ENCODE measurements around the gene IL17C. TPM values are rescaled to one million over a fixed set of nuclear protein-coding genes. Genes with fewer than 3 reads are reported as not detected.

IL17C gene
- total RNA-seq, 1 experiment from 2014 or later, result 0.28 TPM

DNA sequence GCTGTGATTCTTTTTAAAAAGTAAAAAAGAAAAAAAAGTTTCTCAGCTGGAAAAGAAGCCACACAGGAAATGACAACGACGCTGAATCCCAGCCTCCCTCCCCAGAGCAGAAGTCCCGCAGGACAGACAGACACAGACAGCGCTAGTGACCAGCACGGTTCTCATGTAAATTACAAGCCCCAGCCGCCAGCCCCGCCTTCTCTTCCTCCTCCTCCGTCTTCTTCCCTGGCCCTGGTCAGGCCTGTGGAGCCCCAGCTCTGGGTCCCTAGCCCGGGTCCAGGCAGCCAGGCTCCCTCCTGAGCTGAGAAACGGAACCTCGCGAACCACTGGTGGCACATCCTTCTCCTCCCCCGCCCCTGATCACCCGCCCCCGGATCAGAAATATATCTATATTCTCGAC is 7.0 kb upstream of the IL17C start:
- TSS peak; percentile 95 for BruUV-seq (replicated peaks)
- ChIA-PET POLR2A (ENCODE audit: low non-redundant PET) (no interaction called here), CTCF (no interaction called here)
- DNase-seq (ENCODE audit: low spot score), result no peak
- TF ChIP-seq EZH2 (IDR thresholded peaks at IDR 0.05; ENCODE audit: borderline replicate concordance, low read depth, low read length, poor library complexity, severe bottlenecking), result no peak
- H3K9me3 ChIP-seq (ENCODE audit: low read depth, low read length, poor library complexity, severe bottlenecking), result no peaks in the 10 kb centered on the region
- no peak overlapping the region for H3K27ac ChIP-seq (ENCODE audit: low read depth, low read length, poor library complexity, severe bottlenecking)
- intact Hi-C loops (cut with micrococcal nuclease; ENCODE audit: unreplicated experiment), result no loop called here
- H3K4me1 ChIP-seq (ENCODE audit: insufficient read depth, low read length, poor library complexity, severe bottlenecking), result no peaks in the 10 kb centered on the region
- no peaks in the 10 kb centered on the region for H3K27me3 ChIP-seq (replicated peaks; ENCODE audit: insufficient read depth, low read depth, low read length, poor library complexity)
- H3K36me3 ChIP-seq (ENCODE audit: insufficient read depth, low read length, poor library complexity, severe bottlenecking), result peaks cover 50% of the 10 kb centered on the region
- no peak overlapping the region for H3K4me3 ChIP-seq (ENCODE audit: low read depth, low read length, poor library complexity, severe bottlenecking)

DNA sequence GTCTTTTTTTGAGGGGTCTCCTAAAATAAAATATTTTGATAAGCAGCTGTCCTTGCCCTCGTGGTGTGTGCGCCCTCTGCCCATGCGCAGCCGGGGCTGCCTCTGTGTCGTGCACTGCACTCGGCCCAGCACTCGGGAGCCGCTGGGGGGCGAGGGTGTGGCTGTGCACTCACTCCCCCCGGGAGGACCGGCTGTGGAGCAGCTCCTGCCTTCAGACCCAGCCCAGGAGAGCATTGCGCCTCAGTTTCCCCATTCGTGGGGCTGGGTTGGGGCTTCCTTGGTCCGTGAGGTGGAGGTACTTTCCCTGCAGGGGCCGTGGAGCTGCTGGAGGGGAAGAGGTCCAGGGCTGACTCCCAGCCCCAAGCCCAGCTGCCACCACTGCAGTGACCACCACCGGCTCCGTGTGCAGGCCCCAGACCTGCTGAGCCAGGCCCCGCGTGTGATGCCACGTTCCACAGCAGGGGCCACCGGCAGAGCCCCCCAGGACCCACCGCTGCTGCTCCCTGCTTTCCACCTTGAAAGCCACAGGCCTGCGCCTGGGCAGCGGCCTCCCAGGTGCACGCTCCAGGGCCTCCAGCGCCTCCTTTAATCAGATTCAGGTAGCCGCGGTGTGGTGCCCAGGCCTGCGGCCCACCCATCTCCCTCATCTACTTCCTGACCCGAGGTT is 6.3 kb upstream of the IL17C start:
- ChIA-PET CTCF (no interaction called here), POLR2A (ENCODE audit: low non-redundant PET) (no interaction called here)
- intact Hi-C loops (cut with micrococcal nuclease; ENCODE audit: unreplicated experiment), result no loop called here
- Histone ChIP-seq H3K27ac (ENCODE audit: low read depth, low read length, poor library complexity, severe bottlenecking) (no peak overlapping the region), H3K36me3 (ENCODE audit: insufficient read depth, low read length, poor library complexity, severe bottlenecking) (peaks cover 46% of the 10 kb centered on the region), H3K4me1 (ENCODE audit: insufficient read depth, low read length, poor library complexity, severe bottlenecking) (no peaks in the 10 kb centered on the region), H3K27me3 (replicated peaks; ENCODE audit: insufficient read depth, low read depth, low read length, poor library complexity) (no peaks in the 10 kb centered on the region), H3K9me3 (ENCODE audit: low read depth, low read length, poor library complexity, severe bottlenecking) (no peaks in the 10 kb centered on the region), H3K4me3 (ENCODE audit: low read depth, low read length, poor library complexity, severe bottlenecking) (no peak overlapping the region)
- TF ChIP-seq EZH2 (IDR thresholded peaks at IDR 0.05; ENCODE audit: borderline replicate concordance, low read depth, low read length, poor library complexity, severe bottlenecking), result no peak
- TF ChIP-seq, protein P1, sequence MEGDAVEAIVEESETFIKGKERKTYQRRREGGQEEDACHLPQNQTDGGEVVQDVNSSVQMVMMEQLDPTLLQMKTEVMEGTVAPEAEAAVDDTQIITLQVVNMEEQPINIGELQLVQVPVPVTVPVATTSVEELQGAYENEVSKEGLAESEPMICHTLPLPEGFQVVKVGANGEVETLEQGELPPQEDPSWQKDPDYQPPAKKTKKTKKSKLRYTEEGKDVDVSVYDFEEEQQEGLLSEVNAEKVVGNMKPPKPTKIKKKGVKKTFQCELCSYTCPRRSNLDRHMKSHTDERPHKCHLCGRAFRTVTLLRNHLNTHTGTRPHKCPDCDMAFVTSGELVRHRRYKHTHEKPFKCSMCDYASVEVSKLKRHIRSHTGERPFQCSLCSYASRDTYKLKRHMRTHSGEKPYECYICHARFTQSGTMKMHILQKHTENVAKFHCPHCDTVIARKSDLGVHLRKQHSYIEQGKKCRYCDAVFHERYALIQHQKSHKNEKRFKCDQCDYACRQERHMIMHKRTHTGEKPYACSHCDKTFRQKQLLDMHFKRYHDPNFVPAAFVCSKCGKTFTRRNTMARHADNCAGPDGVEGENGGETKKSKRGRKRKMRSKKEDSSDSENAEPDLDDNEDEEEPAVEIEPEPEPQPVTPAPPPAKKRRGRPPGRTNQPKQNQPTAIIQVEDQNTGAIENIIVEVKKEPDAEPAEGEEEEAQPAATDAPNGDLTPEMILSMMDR (conservative IDR thresholded peaks at IDR 0.05; ENCODE audit: low read depth, low read length), result no peak
- DNase-seq (ENCODE audit: low spot score), result no peak
- no TSS peak for BruUV-seq (replicated peaks)

DNA sequence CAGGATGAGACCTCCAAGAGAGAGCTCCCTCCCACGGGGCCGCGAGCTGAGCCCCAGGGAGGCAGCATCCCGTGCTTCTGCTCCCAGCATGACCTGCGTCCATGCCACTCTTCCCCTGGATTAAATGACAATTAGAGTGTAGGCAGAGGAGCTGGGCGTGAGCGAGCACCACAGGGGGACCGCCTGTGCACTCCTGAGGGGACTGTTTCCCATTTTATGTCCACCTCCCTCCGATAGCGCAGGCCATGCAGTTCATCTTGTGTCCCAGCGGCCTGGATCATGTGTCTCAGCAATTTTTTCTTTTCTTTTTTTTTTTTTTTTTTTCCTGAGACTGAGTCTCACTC is 5.8 kb upstream of the IL17C start:
- TF ChIP-seq EZH2 (IDR thresholded peaks at IDR 0.05; ENCODE audit: borderline replicate concordance, low read depth, low read length, poor library complexity, severe bottlenecking), result no peak
- TF ChIP-seq, protein P1 (conservative IDR thresholded peaks at IDR 0.05; ENCODE audit: low read depth, low read length), result no peak
- Histone ChIP-seq H3K9me3 (ENCODE audit: low read depth, low read length, poor library complexity, severe bottlenecking) (no peaks in the 10 kb centered on the region), H3K4me3 (ENCODE audit: low read depth, low read length, poor library complexity, severe bottlenecking) (no peak overlapping the region), H3K4me1 (ENCODE audit: insufficient read depth, low read length, poor library complexity, severe bottlenecking) (no peaks in the 10 kb centered on the region), H3K36me3 (ENCODE audit: insufficient read depth, low read length, poor library complexity, severe bottlenecking) (peaks cover 45% of the 10 kb centered on the region), H3K27me3 (replicated peaks; ENCODE audit: insufficient read depth, low read depth, low read length, poor library complexity) (no peaks in the 10 kb centered on the region), H3K27ac (ENCODE audit: low read depth, low read length, poor library complexity, severe bottlenecking) (no peak overlapping the region)
- no TSS peak for BruUV-seq (replicated peaks)
- no peak for DNase-seq (ENCODE audit: low spot score)
- POLR2A ChIA-PET (ENCODE audit: low non-redundant PET), result no interaction called here
- intact Hi-C loops (cut with micrococcal nuclease; ENCODE audit: unreplicated experiment), result no loop called here
- CTCF ChIA-PET, result no interaction called here

DNA sequence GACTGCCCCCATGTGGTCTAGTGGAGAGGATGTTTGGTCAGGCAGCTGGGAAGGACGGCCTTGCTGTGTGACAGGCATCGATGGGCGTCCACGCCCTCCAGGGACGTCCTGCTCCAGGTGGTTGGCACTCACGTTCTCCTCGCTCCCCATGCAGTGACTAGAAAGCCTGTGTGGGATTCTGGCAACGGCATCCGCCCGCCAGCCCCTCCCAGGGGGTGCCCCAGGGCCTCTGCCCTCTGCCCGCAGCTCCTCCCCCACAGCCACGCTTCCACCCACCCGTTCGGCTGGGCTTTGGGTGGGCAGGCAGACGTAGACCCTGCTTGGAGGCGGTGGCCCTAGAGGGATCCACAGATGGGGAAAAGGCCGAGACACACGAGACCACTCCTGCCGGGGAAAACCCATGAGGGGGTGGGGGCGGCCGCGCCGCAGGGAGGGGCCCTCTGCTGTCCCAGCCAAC is 4.7 kb upstream of the IL17C start:
- CTCF ChIA-PET, result no interaction called here
- Histone ChIP-seq H3K4me1 (ENCODE audit: insufficient read depth, low read length, poor library complexity, severe bottlenecking) (no peaks in the 10 kb centered on the region), H3K4me3 (ENCODE audit: low read depth, low read length, poor library complexity, severe bottlenecking) (no peak overlapping the region), H3K27me3 (replicated peaks; ENCODE audit: insufficient read depth, low read depth, low read length, poor library complexity) (peaks cover 4% of the 10 kb centered on the region), H3K36me3 (ENCODE audit: insufficient read depth, low read length, poor library complexity, severe bottlenecking) (peaks cover 34% of the 10 kb centered on the region), H3K27ac (ENCODE audit: low read depth, low read length, poor library complexity, severe bottlenecking) (no peak overlapping the region), H3K9me3 (ENCODE audit: low read depth, low read length, poor library complexity, severe bottlenecking) (no peaks in the 10 kb centered on the region)
- POLR2A ChIA-PET (ENCODE audit: low non-redundant PET), result no interaction called here
- BruUV-seq (replicated peaks), result no TSS peak
- TF ChIP-seq EZH2 (IDR thresholded peaks at IDR 0.05; ENCODE audit: borderline replicate concordance, low read depth, low read length, poor library complexity, severe bottlenecking), result no peak
- TF ChIP-seq, protein P1 (conservative IDR thresholded peaks at IDR 0.05; ENCODE audit: low read depth, low read length), result no peak
- intact Hi-C loops (cut with micrococcal nuclease; ENCODE audit: unreplicated experiment), result no loop called here
- DNase-seq (ENCODE audit: low spot score), result no peak

All from A673 (cell line).